Liver (tissue), 3 donors: ENCODE results near the gene TMEM94.

Source experiments
- RAD21 ChIP-seq, 2 donors: IDR thresholded peaks; 2 replicates each; pipeline ENCODE4 v1.6.1; 2016; ENCODE audit warnings: antibody characterized with exemption in 2 of 2, mild to moderate bottlenecking in 2 of 2
- TF ChIP-seq, protein P1 (sequence below): fragments of 150-350 bp; IDR thresholded peaks from 2 replicates; pipeline ENCODE4 v1.5.1; 2017; ENCODE audit warnings: improper control_type of control experiment, low read depth, low read length; ENCODE audit not compliant: missing input control
- donor health status: healthy.
- donor health status: healthy.

DNA sequence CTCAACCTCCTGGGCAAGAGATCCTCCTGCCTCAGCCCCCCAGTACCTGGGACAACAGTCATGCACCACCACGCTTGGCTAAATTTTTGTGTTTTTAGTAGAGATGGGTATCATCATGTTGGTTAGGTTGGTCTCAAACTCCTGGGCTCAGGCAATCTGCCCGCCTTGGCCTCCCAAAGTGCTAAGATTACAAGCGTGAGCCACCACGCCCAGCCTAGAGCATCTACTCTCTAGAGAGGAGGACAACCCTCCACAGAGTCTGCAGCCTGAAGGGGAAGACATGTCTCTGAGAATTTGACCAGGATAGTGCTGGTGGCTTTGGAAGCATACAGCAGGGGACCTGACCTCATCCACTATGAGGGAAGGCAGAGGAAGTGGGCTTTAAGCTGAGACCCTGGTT, 46.3 kb upstream of the TMEM94 start:
- TF ChIP-seq, protein P1, sequence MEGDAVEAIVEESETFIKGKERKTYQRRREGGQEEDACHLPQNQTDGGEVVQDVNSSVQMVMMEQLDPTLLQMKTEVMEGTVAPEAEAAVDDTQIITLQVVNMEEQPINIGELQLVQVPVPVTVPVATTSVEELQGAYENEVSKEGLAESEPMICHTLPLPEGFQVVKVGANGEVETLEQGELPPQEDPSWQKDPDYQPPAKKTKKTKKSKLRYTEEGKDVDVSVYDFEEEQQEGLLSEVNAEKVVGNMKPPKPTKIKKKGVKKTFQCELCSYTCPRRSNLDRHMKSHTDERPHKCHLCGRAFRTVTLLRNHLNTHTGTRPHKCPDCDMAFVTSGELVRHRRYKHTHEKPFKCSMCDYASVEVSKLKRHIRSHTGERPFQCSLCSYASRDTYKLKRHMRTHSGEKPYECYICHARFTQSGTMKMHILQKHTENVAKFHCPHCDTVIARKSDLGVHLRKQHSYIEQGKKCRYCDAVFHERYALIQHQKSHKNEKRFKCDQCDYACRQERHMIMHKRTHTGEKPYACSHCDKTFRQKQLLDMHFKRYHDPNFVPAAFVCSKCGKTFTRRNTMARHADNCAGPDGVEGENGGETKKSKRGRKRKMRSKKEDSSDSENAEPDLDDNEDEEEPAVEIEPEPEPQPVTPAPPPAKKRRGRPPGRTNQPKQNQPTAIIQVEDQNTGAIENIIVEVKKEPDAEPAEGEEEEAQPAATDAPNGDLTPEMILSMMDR = no peak
- no peak for TF ChIP-seq RAD21 (IDR thresholded peaks at IDR 0.05)
